GM12878 (cell line): ENCODE data around the gene JUND. TPM values are rescaled to one million over a fixed set of nuclear protein-coding genes. Genes with fewer than 3 reads are reported as not detected.

Experiments used
- ATAC-seq: fragments of 200-7000 bp; cut with Tn5 transposase; 3 replicates; pipeline ENCODE4 v1.9.1; 2020; ENCODE audit warnings: mild to moderate bottlenecking, moderate library complexity
- BruUV-seq: library from RNA; stranded (reverse); fragments of 400-500 nt; replicated peaks from 2 replicates; lab custom pipeline; 2021; lab: Mats Ljungman, UMichigan
- CTCF ChIA-PET: fragments of 300-600 bp; sonication (Branson Sonifier 250); formaldehyde crosslinking; extraction: SDS; loops from one replicate; lab custom pipeline; 2021; ENCODE audit warnings: inconsistent platforms; lab: Yijun Ruan, JAX
- POLR2A ChIA-PET: fragments of 350-600 bp; formaldehyde crosslinking; extraction: SDS; loops from one replicate; lab custom pipeline; 2021; ENCODE audit warnings: inconsistent platforms; lab: Charles Lee
- RAD21 ChIA-PET: fragments of 300-600 bp; sonication (Branson Sonifier 250); formaldehyde crosslinking; loops from one replicate; lab custom pipeline; 2023; ENCODE audit warnings: antibody characterized with exemption; ENCODE audit not compliant: unreplicated experiment; lab: Charles Lee
- SMC1A ChIA-PET: fragments of 300-600 bp; sonication (Branson Sonifier 250); formaldehyde crosslinking; loops from one replicate; lab custom pipeline; 2023; ENCODE audit not compliant: unreplicated experiment, uncharacterized antibody; lab: Charles Lee
- DNase-seq: peaks from one replicate; pipeline ENCODE4 v3.0.0-alpha.2; 2011; ENCODE audit warnings: low read depth, low spot score
- FAIRE-seq: peaks from 3 replicates; lab custom pipeline; 2011; peaks lifted over from hg19 to GRCh38; lab: Jason Lieb, UNC
- H2AFZ ChIP-seq: 2 replicates; pipeline ENCODE4 v1.6.0; 2011; ENCODE audit warnings: low read depth, low read length, control low read depth; ENCODE audit not compliant: control insufficient read depth
- H3K27ac ChIP-seq: 2 replicates; pipeline ENCODE4 v1.5.1; 2011; ENCODE audit warnings: control low read depth; ENCODE audit not compliant: control insufficient read depth, insufficient read depth
- H3K27me3 ChIP-seq, 2 experiments: replicated peaks in 1 of 2; 2 replicates each; pipeline versions ENCODE4 v1.6.0 to v1.6.1; 2011; ENCODE audit warnings: low read length in 1 of 2; ENCODE audit not compliant: control insufficient read depth in 2 of 2, insufficient read depth in 2 of 2
- H3K36me3 ChIP-seq, 2 experiments: 2 replicates each; pipeline ENCODE4 v1.5.1; 2011; ENCODE audit warnings: low read length in 1 of 2; ENCODE audit not compliant: control insufficient read depth in 2 of 2, insufficient read depth in 2 of 2
- H3K4me1 ChIP-seq: 2 replicates; pipeline ENCODE4 v1.6.1; 2011; ENCODE audit warnings: mild to moderate bottlenecking, low read length, moderate library complexity, mixed read lengths; ENCODE audit not compliant: control insufficient read depth, insufficient read depth
- H3K4me2 ChIP-seq: 2 replicates; pipeline ENCODE4 v1.6.0; 2011; ENCODE audit warnings: control low read depth; ENCODE audit not compliant: control insufficient read depth, insufficient read depth
- H3K4me3 ChIP-seq: fragments of 200-600 bp; sonication (generic); 2 replicates; pipeline ENCODE4 v1.5.1; 2016
- H3K79me2 ChIP-seq: 2 replicates; pipeline ENCODE4 v1.6.0; 2011; ENCODE audit warnings: low read length; ENCODE audit not compliant: control insufficient read depth, insufficient read depth
- H3K9ac ChIP-seq: 2 replicates; pipeline ENCODE4 v1.8.0; 2011; ENCODE audit warnings: low read length, control low read depth, mixed read lengths; ENCODE audit not compliant: control insufficient read depth, insufficient read depth
- H3K9me3 ChIP-seq: replicated peaks from 3 replicates; pipeline ENCODE4 v1.5.1; 2011; ENCODE audit warnings: mild to moderate bottlenecking, low read length; ENCODE audit not compliant: control insufficient read depth, insufficient read depth
- H4K20me1 ChIP-seq: 2 replicates; pipeline ENCODE4 v1.6.0; 2011; ENCODE audit not compliant: control insufficient read depth, insufficient read depth
- BCLAF1 ChIP-seq: fragments of 450-650 bp; IDR thresholded peaks from 2 replicates; pipeline ENCODE4 v1.6.1; 2017; ENCODE audit warnings: antibody characterized with exemption, mild to moderate bottlenecking, moderate library complexity
- FOXM1 ChIP-seq: IDR thresholded peaks from 2 replicates; pipeline ENCODE4 v1.6.1; 2012; ENCODE audit warnings: low read depth, mild to moderate bottlenecking, inconsistent platforms, low read length, moderate library complexity
- RAD21 ChIP-seq: IDR thresholded peaks from 2 replicates; pipeline ENCODE4 v1.6.1; 2011; ENCODE audit warnings: mild to moderate bottlenecking, low read depth, low read length, moderate library complexity; ENCODE audit not compliant: insufficient read depth
- TARDBP ChIP-seq: IDR thresholded peaks from 2 replicates; pipeline ENCODE4 v1.6.1; 2016; ENCODE audit warnings: borderline replicate concordance
- ZNF622 ChIP-seq: fragments of 450-650 bp; IDR thresholded peaks from 2 replicates; pipeline ENCODE4 v1.6.1; 2017; ENCODE audit warnings: mild to moderate bottlenecking, inconsistent platforms
- ZSCAN29 ChIP-seq: fragments of 450-650 bp; IDR thresholded peaks from 2 replicates; pipeline ENCODE4 v1.6.1; 2017; ENCODE audit warnings: mild to moderate bottlenecking, moderate library complexity
- WGBS: methylation state at CpG from one replicate; pipeline ENCODE4 v1.1.6; 2016; ENCODE audit warnings: low lambda C conversion rate; ENCODE audit not compliant: insufficient replicate concordance, insufficient coverage; ENCODE audit errors: missing lambda C conversion rate; 5-methylcytosine and 5-hydroxymethylcytosine counted together
- in situ Hi-C: fragments of 300-500 bp; cut with MboI; formaldehyde crosslinking; loops from 9 replicates; pipeline ENCODE4 v1.14.3; 2018; ENCODE audit warnings: mixed read lengths
- intact Hi-C: fragments of 100-400 bp; cut with micrococcal nuclease; formaldehyde crosslinking; loops from one replicate; pipeline ENCODE4 v1.14.2; 2022; ENCODE audit not compliant: unreplicated experiment
- polyA plus RNA-seq, 11 experiments: library from polyadenylated mRNA; depleted of rRNA in 4 of 11; unstranded in 6 of 11; stranded (reverse) in 5 of 11; fragments of >200 nt; fragmentation: Nextera tagmentation in 4 of 11; fragmentation: Illumina TruSeq in 1 of 11; extraction: Ambion mirVana in 4 of 11; extraction: Trizol in 1 of 11; gene quantifications; 1 replicate in 1 of 11; 2 replicates in 10 of 11; pipeline versions ENCODE4 v1.2.1 to v1.2.3, GENCODE V29; 2011 to 2016; ENCODE audit warnings: inconsistent platforms in 2 of 11, missing spikeins in 2 of 11, low read depth in 1 of 11
- total RNA-seq, 4 experiments: library from RNA; depleted of rRNA in 3 of 4; stranded (reverse); fragments of >200 nt in 3 of 4; fragmentation: Illumina TruSeq in 1 of 4; extraction: Trizol in 1 of 4; gene quantifications; 2 replicates each; pipeline versions ENCODE4 v1.2.1 to v1.2.3, GENCODE V29; 2013 to 2021

JUND gene
- total and polyA plus RNA-seq, 10 of the 15 experiments (the other 5 are each of a cell fraction or from before 2014, with no cell fraction given) = 7.4 to 164 (median 18.8) TPM

DNA sequence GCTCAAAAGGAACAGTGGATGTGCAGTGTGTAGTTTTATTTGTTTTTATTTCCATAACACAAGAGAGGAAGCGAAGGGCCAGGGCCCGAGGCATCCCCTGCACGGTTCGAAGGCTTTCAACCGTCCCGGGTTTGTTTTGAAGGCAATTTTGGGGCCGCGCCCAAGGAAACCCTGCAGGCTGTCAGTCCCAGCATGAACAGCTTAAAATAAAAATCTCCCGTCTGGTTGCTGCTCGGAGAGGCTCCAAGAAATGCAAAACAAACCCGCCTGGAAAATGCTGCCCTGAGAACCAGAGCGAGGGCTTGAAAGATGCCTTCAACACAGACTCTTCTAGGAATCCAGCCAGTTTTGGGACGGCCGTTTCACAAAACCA is 25.5 kb upstream of the JUND start:
- Histone ChIP-seq H3K36me3 (peaks cover 3 to 23% of the 10 kb centered on the region in 2 experiments; a peak in 3 of 4 replicates), H3K9ac (no peak overlapping the region), H3K27me3 (no peaks in the 10 kb centered on the region), H3K4me2 (peak overlapping the region; percentile 32), H3K79me2 (peaks cover 20% of the 10 kb centered on the region), H3K4me1 (peaks cover 22% of the 10 kb centered on the region), H3K4me3 (no peak overlapping the region; the same call in 1 of the 2 replicates), H3K9me3 (no peaks in the 10 kb centered on the region), H3K27ac (peak overlapping the region; percentile 56), H4K20me1 (no peaks in the 10 kb centered on the region)
- RAD21 ChIA-PET = interaction anchor here (1.0 to 1.1 kb wide), 4 partner anchors 16 to 27 kb away, joined by 3 to 4 read pairs (median 3); partner anchors contain the start of gene LSM4
- SMC1A ChIA-PET = interaction anchor here (1.0 to 1.2 kb wide), 2 partner anchors 9 to 28 kb away, joined by 3 to 5 read pairs; no protein-coding TSS in a partner anchor
- ATAC-seq (no peak), FAIRE-seq (no peak)
- WGBS = 2% methylated on average over 14 of the region's 14 CpGs
- intact Hi-C loops (no loop called here), in situ Hi-C loops (no loop called here)
- no peak for TF ChIP-seq ZNF622
- no peak for TF ChIP-seq RAD21
- no peak for TF ChIP-seq TARDBP
- no peak for TF ChIP-seq ZSCAN29
- TF ChIP-seq, all 136 proteins: peak for 0
- ChIA-PET POLR2A (interaction anchor here (0.6 to 2.2 kb wide), 5 partner anchors 10 to 27 kb away, joined by 3 to 9 read pairs (median 3); partner anchors contain the start of genes JUND and LSM4), CTCF (interaction anchor here (0.7 to 1.0 kb wide), 2 partner anchors 22 to 27 kb away, joined by 3 to 9 read pairs; no protein-coding TSS in a partner anchor)
- no peak overlapping the region for H2AFZ ChIP-seq
- BruUV-seq = no TSS peak
- DNase-seq = no peak

GRCh38 chr19:18306209-18306887 is 24.9 kb upstream of the JUND start:
- H3K4me1 ChIP-seq = peaks cover 22% of the 10 kb centered on the region
- intact Hi-C loops = no loop called here
- in situ Hi-C loops = no loop called here
- peak overlapping the region; percentile 89; the same call in 1 of the 2 replicates for H3K4me3 ChIP-seq
- SMC1A ChIA-PET = interaction anchor here (1.0 to 1.2 kb wide), 2 partner anchors 9 to 27 kb away, joined by 3 to 5 read pairs; no protein-coding TSS in a partner anchor
- FAIRE-seq (no peak), ATAC-seq (no peak)
- peak overlapping the region; percentile 32 for H3K4me2 ChIP-seq
- no peaks in the 10 kb centered on the region for H3K9me3 ChIP-seq
- POLR2A ChIA-PET = interaction anchor here (1.0 to 5.8 kb wide), 7 partner anchors 10 to 27 kb away, joined by 3 to 196 read pairs (median 9); partner anchors contain the start of gene JUND
- WGBS = 8% methylated on average over 26 of the region's 26 CpGs
- H2AFZ ChIP-seq = no peak overlapping the region
- peaks cover 3 to 21% of the 10 kb centered on the region in 2 experiments; a peak in 3 of 4 replicates for H3K36me3 ChIP-seq
- no peaks in the 10 kb centered on the region for H3K27me3 ChIP-seq
- 0 out of 2 replicates have a peak, but pooled peaks have one; percentile 9 for TF ChIP-seq FOXM1
- TF ChIP-seq BCLAF1 = no peak
- TF ChIP-seq, all 136 proteins: peak for 1
- CTCF ChIA-PET = interaction anchor here (0.7 to 3.8 kb wide), 3 partner anchors 15 to 26 kb away, joined by 3 to 33 read pairs (median 9); partner anchors contain the start of gene LSM4
- RAD21 ChIA-PET = interaction anchor here (1.0 to 1.8 kb wide), 5 partner anchors 16 to 27 kb away, joined by 3 to 24 read pairs (median 3); partner anchors contain the start of gene LSM4
- Histone ChIP-seq H3K9ac (no peak overlapping the region), H3K79me2 (peaks cover 20% of the 10 kb centered on the region), H4K20me1 (no peaks in the 10 kb centered on the region), H3K27ac (peak overlapping the region; percentile 56)
- no peak for DNase-seq
- no TSS peak for BruUV-seq
